GM18508 (cell line): ENCODE results near the gene FYCO1.

Experiments
- ATAC-seq: cut with Tn5 transposase; IDR thresholded peaks from one replicate; pipeline ENCODE4 v1.9.1; 2021; ENCODE audit warnings: moderate number of reproducible peaks; ENCODE audit not compliant: insufficient read depth, unreplicated experiment

The FYCO1 gene

GRCh38 chr3:45966950-45967640 is 28.5 kb downstream of the FYCO1 start:
- no peak for ATAC-seq

- no peak for ATAC-seq
Observed at GRCh38 chr3:45966371-45966791, 29.2 kb downstream of the FYCO1 start.

GRCh38 chr3:45965653-45966052 is 30.0 kb downstream of the FYCO1 start:
- ATAC-seq, result no peak

- no peak for ATAC-seq
Observed at GRCh38 chr3:45965253-45965652, 30.4 kb downstream of the FYCO1 start.

- no peak for ATAC-seq
Observed at GRCh38 chr3:45964139-45964538, 31.5 kb downstream of the FYCO1 start.

GRCh38 chr3:45962033-45962432 is 33.6 kb downstream of the FYCO1 start:
- ATAC-seq, result no peak

GRCh38 chr3:45960289-45960688 is 35.3 kb downstream of the FYCO1 start:
- no peak for ATAC-seq

- no peak for ATAC-seq
Observed at GRCh38 chr3:45959201-45959600, 36.4 kb downstream of the FYCO1 start.

- ATAC-seq, result no peak
Observed at GRCh38 chr3:45958321-45958791, 37.3 kb downstream of the FYCO1 start.

GRCh38 chr3:45957586-45957985 is 38.0 kb downstream of the FYCO1 start:
- no peak for ATAC-seq

- ATAC-seq, result no peak
Observed at GRCh38 chr3:45955706-45956105, 39.9 kb downstream of the FYCO1 start.

GRCh38 chr3:45955017-45955647 is 40.5 kb downstream of the FYCO1 start:
- ATAC-seq, result no peak

GRCh38 chr3:45954306-45954705 is 41.3 kb downstream of the FYCO1 start:
- no peak for ATAC-seq

- ATAC-seq, result no peak
Observed at GRCh38 chr3:45953536-45953935, 42.1 kb downstream of the FYCO1 start.

- no peak for ATAC-seq
Observed at GRCh38 chr3:45952456-45952855, 43.2 kb downstream of the FYCO1 start.

GRCh38 chr3:45951946-45952345 is 43.7 kb downstream of the FYCO1 start:
- ATAC-seq, result no peak

GRCh38 chr3:45950686-45951600 is 44.7 kb downstream of the FYCO1 start:
- no peak for ATAC-seq

GRCh38 chr3:45950131-45950530 is 45.5 kb downstream of the FYCO1 start:
- ATAC-seq, result no peak

GRCh38 chr3:45949432-45949831 is 46.2 kb downstream of the FYCO1 start:
- no peak for ATAC-seq

- ATAC-seq, result no peak
Observed at GRCh38 chr3:45948881-45949280, 46.7 kb downstream of the FYCO1 start.

- no peak for ATAC-seq
Observed at GRCh38 chr3:45948311-45948781, 47.3 kb downstream of the FYCO1 start.
